Neural crest cell (in vitro differentiated cells): Measurements from ENCODE around the gene SLC2A5. TPM values are rescaled to one million over a fixed set of nuclear protein-coding genes. Genes with fewer than 3 reads are reported as not detected.

Experiments
- DNase-seq: peaks from one replicate; pipeline ENCODE4 v3.0.0; 2021; ENCODE audit warnings: low read depth, mixed read lengths, low spot score
- H3K27ac Mint-ChIP-seq: one replicate; pipeline ENCODE4 v1.8.0; 2021; ENCODE audit warnings: mild to moderate bottlenecking, mixed read lengths; ENCODE audit not compliant: unreplicated experiment
- H3K27me3 Mint-ChIP-seq: 2 replicates; pipeline ENCODE4 v1.8.0; 2021; ENCODE audit warnings: low read depth, mild to moderate bottlenecking, mixed read lengths
- H3K36me3 Mint-ChIP-seq: 2 replicates; pipeline ENCODE4 v1.8.0; 2021; ENCODE audit warnings: low read depth, mild to moderate bottlenecking, mixed read lengths
- H3K4me1 Mint-ChIP-seq: 2 replicates; pipeline ENCODE4 v1.8.0; 2021; ENCODE audit warnings: mixed read lengths
- H3K4me3 Mint-ChIP-seq: one replicate; pipeline ENCODE4 v1.8.0; 2021; ENCODE audit warnings: mild to moderate bottlenecking, mixed read lengths
- H3K9me3 Mint-ChIP-seq: 2 replicates; pipeline ENCODE4 v1.8.0; 2021; ENCODE audit warnings: mixed read lengths
- total RNA-seq: library from RNA; stranded (reverse); gene quantifications from 2 replicates; pipeline ENCODE4 v1.2.1, GENCODE V29; 2021
- TF ChIP-seq, protein P1 (sequence below): fragments of 200-600 bp; sonication (generic); conservative IDR thresholded peaks from 2 replicates; pipeline ENCODE4 v1.5.0; 2021; ENCODE audit warnings: antibody characterized with exemption, mild to moderate bottlenecking

SLC2A5 gene
- total RNA-seq, 1 donor from 2014 or later: not detected

DNA sequence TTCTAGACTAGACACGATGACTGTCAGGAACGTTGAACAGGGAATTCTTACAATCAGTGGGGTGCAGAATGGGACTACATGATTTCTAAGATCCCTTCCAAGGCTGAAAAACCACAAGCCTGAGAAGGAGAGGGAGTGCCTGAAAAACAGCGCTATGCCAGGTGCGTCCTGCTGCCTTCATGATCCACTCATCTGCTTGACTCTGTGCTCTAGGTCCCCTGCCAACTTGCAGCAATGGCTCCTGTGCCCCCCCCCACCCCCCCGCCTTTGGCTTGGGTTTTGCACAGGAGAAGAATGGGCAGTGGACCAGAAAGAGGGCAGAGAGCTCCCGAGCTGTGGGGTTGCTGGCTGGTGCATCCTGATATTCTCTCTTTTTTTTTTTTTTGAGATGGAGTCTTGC is 49.1 kb downstream of the SLC2A5 start:
- H3K9me3 Mint-ChIP-seq: no peaks in the 10 kb centered on the region
- H3K27me3 Mint-ChIP-seq: no peaks in the 10 kb centered on the region
- H3K4me3 Mint-ChIP-seq: no peak overlapping the region
- DNase-seq: no peak
- TF ChIP-seq, protein P1, sequence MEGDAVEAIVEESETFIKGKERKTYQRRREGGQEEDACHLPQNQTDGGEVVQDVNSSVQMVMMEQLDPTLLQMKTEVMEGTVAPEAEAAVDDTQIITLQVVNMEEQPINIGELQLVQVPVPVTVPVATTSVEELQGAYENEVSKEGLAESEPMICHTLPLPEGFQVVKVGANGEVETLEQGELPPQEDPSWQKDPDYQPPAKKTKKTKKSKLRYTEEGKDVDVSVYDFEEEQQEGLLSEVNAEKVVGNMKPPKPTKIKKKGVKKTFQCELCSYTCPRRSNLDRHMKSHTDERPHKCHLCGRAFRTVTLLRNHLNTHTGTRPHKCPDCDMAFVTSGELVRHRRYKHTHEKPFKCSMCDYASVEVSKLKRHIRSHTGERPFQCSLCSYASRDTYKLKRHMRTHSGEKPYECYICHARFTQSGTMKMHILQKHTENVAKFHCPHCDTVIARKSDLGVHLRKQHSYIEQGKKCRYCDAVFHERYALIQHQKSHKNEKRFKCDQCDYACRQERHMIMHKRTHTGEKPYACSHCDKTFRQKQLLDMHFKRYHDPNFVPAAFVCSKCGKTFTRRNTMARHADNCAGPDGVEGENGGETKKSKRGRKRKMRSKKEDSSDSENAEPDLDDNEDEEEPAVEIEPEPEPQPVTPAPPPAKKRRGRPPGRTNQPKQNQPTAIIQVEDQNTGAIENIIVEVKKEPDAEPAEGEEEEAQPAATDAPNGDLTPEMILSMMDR: no peak
- no peaks in the 10 kb centered on the region for H3K4me1 Mint-ChIP-seq
- no peaks in the 10 kb centered on the region for H3K36me3 Mint-ChIP-seq
- H3K27ac Mint-ChIP-seq: no peak overlapping the region

DNA sequence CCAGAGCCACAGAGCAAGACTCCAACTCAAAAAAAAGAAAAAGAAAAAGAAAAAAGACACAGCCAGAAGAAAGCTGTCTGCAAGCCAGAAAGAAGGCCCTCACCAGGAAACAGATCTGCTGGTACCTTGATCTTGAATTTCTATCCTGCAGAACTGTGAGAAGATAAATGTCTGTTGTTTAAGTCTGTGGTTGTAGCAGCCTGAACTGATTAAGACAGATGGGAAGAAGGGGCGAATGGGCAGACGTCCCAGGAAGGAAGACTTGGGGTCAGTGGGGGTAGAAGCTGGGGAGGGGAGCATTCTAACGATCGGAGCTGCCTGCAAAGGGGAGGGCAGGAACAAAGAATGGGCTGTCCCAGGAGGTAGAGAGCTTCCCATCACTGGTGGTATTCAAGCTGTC is 49.5 kb downstream of the SLC2A5 start:
- Mint-ChIP-seq H3K4me3 (no peak overlapping the region), H3K4me1 (no peaks in the 10 kb centered on the region), H3K27ac (no peak overlapping the region), H3K9me3 (no peaks in the 10 kb centered on the region), H3K36me3 (no peaks in the 10 kb centered on the region), H3K27me3 (no peaks in the 10 kb centered on the region)
- DNase-seq: no peak
- TF ChIP-seq, protein P1: no peak

DNA sequence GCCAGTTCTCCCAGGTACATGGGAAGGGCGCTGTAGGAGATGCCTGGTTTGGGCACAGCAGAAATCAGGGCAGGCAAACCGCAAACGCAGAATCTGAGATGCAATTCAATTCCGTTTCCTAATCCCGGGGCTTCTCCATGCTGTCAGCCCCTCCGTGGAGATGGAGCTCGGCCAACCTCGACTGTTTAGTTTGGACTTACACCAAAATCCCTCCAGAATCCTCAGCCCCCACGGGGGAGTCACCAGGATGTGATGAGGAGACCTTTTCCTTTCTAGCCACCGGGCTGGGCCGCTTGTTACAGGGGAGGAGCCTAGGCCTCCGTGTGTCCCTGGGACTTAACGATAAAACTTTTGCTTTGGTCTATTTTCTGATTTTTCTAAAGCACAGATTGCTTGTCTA is 51.1 kb downstream of the SLC2A5 start:
- Mint-ChIP-seq H3K36me3 (no peaks in the 10 kb centered on the region), H3K27ac (no peak overlapping the region), H3K4me1 (no peaks in the 10 kb centered on the region), H3K4me3 (no peak overlapping the region), H3K9me3 (no peaks in the 10 kb centered on the region), H3K27me3 (no peaks in the 10 kb centered on the region)
- TF ChIP-seq, protein P1: no peak
- no peak for DNase-seq

DNA sequence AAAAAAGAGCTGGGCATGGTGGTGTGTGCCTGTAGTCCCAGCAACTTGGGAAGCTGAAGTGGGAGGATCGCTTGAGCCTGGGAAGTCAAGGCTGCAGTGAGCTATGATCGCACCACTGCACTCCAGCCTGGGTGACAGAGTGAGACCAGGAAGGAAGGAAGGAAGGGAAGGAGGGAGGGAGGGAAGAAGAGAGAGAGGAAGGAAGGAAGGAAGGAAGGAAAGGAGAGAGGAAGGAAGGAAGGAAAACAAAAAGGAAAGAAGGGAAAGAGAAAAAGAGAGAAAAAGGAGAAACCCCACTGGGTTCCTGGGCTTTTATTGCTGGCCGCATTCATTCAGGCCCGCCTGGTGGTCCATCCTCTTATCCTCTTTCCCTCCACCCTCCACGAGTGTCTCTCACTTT is 53.0 kb downstream of the SLC2A5 start:
- no peak overlapping the region for H3K4me3 Mint-ChIP-seq
- H3K27me3 Mint-ChIP-seq: no peaks in the 10 kb centered on the region
- H3K9me3 Mint-ChIP-seq: no peaks in the 10 kb centered on the region
- DNase-seq: no peak
- H3K27ac Mint-ChIP-seq: no peak overlapping the region
- TF ChIP-seq, protein P1: no peak
- H3K36me3 Mint-ChIP-seq: no peaks in the 10 kb centered on the region
- no peaks in the 10 kb centered on the region for H3K4me1 Mint-ChIP-seq

DNA sequence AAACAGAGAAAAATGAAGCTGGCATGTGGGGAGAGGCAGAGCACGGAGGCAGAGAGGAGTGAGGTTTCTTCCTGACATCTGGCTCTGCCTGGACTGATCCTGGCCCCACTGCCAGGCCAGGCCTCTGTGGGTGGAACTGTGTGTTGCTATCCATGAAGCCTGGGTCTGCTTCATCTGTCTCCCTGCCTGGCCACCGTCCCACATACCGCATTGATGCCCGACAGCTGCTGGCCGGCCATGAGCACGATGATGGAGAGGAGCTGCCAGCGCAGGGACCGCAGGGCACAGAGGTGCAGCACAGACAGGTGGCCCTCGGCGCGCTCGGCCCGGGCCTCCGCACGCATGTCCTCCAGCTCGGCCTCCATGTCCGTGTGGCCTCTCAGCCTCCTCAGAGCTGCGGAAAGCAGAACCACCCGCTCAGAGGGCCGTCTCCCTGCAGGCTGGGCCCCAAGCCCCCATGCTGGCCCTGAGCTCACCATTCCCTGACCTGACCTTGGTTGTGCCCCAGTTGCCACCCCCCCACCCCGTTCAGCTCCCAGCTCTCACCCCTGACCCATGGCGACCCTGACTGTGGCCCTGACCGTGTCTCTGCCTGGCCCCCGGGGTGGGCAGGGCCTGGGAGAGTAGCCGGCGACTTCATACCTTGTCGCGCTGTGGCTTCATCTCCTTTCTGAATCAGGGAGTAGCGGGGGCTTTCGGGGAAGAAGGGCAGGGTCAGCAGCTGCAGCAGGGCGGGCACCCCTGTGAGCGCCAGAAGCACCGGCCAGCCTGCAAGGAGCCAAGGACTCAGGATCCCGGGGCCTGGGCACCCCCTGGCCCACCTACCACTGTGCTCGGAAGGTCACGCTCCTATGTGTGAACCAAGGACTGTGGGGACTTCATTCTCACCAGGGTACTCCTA is 54.7 kb downstream of the SLC2A5 start:
- H3K4me1 Mint-ChIP-seq: peaks cover 4% of the 10 kb centered on the region
- no peak for DNase-seq

More for the DNA sequence above, 54.7 kb downstream of the SLC2A5 start:
- TF ChIP-seq, protein P1: no peak
- H3K27me3 Mint-ChIP-seq: no peaks in the 10 kb centered on the region
- H3K4me3 Mint-ChIP-seq: no peak overlapping the region
- no peaks in the 10 kb centered on the region for H3K9me3 Mint-ChIP-seq
- no peak overlapping the region for H3K27ac Mint-ChIP-seq
- H3K36me3 Mint-ChIP-seq: no peaks in the 10 kb centered on the region
